SKM-1 (cell line): ENCODE results near the gene SH3BGRL3.

ENCODE experiments used
- DNase-seq: peaks from one replicate; lab custom pipeline; 2025; ENCODE audit not compliant: unreplicated experiment; lab: John Stamatoyannopoulos, UW

The SH3BGRL3 gene

GRCh38 chr1:26277261-26277661, 2.6 kb upstream of the SH3BGRL3 start:
- DNase-seq, result no peak

GRCh38 chr1:26277719-26278118, 2.2 kb upstream of the SH3BGRL3 start:
- DNase-seq, result no peak

- no peak for DNase-seq
Measured at GRCh38 chr1:26278303-26278702, 1.6 kb upstream of the SH3BGRL3 start.

GRCh38 chr1:26278724-26279455, 996 bp upstream of the SH3BGRL3 start:
- DNase-seq, result peak; percentile 52

GRCh38 chr1:26280333-26281042, 602 bp downstream of the SH3BGRL3 start:
- peak; percentile 50 for DNase-seq

DNA sequence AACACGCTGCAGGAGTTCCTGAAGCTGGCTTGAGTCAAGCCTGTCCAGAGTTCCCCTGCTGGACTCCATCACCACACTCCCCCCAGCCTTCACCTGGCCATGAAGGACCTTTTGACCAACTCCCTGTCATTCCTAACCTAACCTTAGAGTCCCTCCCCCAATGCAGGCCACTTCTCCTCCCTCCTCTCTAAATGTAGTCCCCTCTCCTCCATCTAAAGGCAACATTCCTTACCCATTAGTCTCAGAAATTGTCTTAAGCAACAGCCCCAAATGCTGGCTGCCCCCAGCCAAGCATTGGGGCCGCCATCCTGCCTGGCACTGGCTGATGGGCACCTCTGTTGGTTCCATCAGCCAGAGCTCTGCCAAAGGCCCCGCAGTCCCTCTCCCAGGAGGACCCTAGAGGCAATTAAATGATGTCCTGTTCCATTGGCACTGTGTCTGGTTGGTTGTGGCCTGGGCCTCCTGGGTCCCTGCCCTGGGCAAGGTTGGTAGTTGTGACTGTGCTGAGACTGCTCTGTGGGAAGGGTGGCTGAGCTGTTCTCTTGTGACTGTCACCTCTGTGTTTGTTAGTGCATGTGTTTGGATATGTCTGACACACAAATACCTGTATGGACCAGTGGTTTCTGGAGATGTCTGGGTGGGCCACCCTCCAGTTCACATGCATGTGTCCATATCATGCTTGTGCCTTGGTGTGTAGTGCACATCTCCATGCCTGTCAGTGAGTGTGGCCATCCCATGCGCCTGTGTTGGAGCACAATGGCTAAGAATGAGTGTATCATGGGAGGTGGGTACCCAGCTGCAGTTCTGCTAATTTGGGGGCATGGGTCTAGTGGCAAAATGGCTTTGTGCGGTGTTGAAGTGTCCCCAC, 1.4 kb downstream of the SH3BGRL3 start:
- no peak for DNase-seq

DNA sequence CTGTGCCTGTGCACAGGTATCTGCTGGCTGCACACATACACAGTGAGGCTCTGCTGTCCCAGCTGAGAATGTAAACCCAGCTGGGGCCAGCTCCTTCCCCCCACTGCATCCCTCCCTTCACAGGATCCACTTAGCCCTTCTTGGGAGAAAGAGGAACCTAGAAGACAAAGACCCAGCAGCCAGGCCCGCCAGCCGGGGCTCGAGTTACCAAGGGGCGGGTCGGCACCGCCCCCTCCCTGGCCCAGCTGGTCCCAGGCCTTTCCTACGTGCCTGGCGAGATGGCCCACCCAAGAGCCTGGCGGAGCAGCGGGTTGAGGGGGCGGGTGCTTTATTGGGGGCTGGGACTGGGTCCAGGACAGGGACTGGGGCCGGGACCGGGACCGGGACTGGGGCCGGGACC, 2.1 kb downstream of the SH3BGRL3 start:
- no peak for DNase-seq

GRCh38 chr1:26282401-26282918, 2.6 kb downstream of the SH3BGRL3 start:
- DNase-seq, result no peak

DNA sequence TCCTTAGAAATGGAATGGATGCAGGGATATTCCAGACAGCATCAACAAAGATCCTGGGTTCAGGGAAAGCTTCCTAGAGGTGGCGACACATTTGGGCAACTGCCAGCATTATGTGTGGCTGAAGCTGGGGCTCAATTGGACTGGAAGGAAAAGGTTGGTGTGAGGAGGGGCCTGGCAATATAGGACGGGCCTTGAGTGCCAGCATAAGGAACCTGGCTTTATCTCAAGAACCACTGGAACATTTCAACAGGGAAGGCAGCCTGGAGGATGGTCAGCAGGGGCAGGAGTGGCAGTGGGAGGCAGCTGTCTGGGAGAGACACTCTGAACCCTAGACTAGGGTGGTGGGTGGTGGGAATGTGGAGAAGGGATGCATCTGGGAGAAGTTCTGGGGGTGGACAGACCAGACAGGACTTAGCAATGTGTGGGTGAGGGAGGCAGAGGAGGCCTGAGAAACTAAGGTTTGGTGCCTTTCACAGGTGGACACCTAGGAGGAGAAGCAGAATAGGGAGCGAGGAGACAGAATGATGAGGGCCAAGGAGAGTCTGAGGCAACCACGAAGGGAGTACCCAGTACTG, 3.5 kb downstream of the SH3BGRL3 start:
- DNase-seq, result no peak

DNA sequence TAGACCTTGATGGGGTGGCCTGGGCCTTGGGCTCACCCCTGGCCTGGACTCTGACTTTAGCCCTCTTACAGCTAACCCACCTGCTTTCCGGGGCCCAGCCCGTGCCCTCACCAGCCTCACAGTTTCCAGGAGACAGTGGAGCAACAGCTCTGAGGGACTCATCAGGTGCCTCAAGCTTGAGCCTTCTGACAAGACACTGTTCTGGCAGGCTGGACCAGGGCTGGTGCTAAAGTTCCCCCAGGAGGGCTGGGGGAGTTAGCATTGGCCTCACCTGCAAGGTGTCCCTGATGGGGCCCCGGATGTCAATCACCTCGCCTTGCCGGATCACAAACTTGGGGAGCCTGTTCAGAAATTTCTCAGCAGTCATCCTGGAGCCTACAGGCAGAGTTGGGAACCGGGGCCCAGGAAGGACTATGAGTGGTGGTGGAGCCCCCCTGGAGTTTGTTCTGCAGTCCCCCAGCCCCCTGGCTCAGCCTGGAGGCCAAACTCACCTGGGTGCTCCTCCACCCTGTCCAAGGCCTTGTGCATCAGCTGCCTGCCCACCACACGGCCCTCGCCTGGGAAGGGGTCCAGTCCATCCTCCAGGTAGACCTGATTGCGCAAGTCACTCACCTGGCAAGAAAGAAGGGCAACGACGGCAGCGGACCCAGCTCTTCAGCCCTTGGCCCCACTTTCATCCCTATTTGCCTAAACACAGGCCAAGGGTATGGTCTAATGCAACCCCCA, 4.1 kb downstream of the SH3BGRL3 start:
- no peak for DNase-seq

GRCh38 chr1:26284597-26285347, 4.9 kb downstream of the SH3BGRL3 start:
- peak; percentile 65 for DNase-seq

DNA sequence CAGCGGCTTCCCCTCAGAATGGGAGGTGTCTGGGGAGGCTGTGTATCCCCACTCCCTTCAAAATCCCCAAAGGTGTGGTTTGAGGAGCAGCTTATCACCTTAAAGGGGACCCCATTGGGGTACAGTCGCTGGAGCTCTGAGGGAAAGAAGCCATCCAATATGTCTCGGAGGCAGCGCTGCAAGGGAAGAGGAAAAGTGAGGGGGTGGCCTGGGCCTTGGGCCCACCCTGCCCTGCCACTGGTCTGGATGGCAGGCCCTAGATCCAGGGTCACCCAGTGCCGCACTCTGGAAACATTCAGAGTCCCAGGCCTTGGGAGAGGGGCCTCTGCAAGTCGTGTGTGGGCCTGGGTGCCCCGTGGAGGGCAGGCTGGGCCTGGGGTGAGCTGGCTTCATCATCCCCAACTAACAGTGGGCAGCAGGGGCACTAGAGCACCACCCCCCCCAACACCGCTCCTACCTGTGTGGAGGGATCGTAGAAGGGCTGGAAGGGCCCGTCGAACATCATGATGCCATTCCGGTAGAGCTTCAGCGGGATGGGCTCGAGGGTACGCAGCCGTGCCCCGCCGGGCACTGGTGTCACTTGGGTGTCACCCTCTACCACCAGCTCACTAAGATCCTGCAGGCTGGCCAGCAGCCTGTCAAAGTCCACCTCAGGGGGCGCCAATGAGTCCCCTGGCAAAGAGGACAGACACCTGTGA, 5.6 kb downstream of the SH3BGRL3 start:
- DNase-seq, result no peak

GRCh38 chr1:26286064-26286416, 6.2 kb downstream of the SH3BGRL3 start:
- no peak for DNase-seq

DNA sequence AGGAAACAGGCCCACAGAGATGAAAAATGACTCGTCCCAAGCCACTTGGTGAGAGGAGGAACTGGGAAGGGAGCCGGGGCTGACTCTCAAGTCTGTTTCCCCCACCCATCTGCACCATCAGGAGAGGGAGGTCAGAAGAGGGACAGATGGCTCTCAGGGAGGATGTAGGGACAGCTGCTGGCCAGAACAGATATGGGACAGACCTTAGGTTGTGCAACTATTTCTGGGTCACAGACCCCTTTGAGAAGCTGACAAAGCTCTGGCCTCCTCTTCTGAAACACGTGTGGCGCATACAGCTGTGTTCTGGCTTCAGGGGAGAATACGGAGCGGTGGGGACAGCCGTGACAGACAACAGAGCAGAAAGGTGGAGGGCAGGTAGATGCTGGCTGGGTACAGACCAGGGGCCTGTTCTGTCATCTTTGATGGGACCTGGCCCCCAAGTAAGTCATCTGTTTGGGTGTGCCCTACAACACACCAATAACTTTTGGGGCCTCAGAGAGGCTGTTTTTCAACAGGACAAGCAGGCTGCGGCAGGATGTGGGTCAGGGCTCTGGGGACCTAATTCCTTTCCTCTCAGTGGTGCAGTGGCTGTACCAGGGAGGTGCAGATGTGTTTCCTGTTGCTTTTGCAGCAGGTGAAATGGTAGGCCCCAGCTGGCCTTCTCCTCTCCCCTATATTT, 7.3 kb downstream of the SH3BGRL3 start:
- DNase-seq, result peak; percentile 28

DNA sequence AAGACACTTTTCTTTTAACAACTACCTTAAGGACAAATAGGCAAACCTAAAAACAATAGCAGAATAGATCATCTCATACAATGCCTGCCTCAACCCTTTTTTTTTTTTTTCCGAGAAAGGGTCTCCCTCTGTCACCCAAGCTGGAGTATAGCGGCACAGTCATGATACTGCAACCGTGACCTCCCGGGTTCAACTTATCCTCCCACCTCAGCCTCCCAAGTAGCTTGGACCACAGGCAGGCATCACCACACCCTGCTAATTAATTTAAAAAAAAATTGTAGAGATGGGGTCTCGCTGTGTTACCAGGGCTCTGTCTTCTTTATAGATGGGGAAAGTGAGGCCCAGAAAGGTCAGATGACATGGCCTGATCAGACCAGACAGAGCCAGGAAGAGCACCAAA, 7.9 kb downstream of the SH3BGRL3 start:
- DNase-seq, result no peak

GRCh38 chr1:26288311-26288941, 8.5 kb downstream of the SH3BGRL3 start:
- DNase-seq, result peak; percentile 47

GRCh38 chr1:26289158-26290059, 9.5 kb downstream of the SH3BGRL3 start:
- peak; percentile 90 for DNase-seq
